Renal pelvis (tissue), 3 donors: Measurements from ENCODE around the gene SPATC1L. TPM values are rescaled to one million over a fixed set of nuclear protein-coding genes. Genes with fewer than 3 reads are reported as not detected.

ENCODE experiments used
- polyA plus RNA-seq, 3 donors: library from polyadenylated mRNA; unstranded; fragments of 120-200 nt; gene quantifications; one replicate each; pipeline ENCODE4 v1.2.1, GENCODE V29; 2013; ENCODE audit not compliant: insufficient read length in 3 of 3

Gene SPATC1L
- polyA plus RNA-seq, 3 donors = 12.3 to 18.0 (median 18.0) TPM

Other genes with a start within 250 kb of the SPATC1L start
- 100 to 1,000 TPM; 246 to 333 (median 311) TPM for gene COL6A1, start 202.7 kb downstream of the SPATC1L start, polyA plus RNA-seq
- gene COL6A2, start 86.3 kb downstream of the SPATC1L start, polyA plus RNA-seq = 100 to 1,000 TPM; 171 to 264 (median 225) TPM
- 10 to 100 TPM; 40.3 to 61.9 (median 45.0) TPM for gene FTCD, start 28.9 kb downstream of the SPATC1L start, polyA plus RNA-seq
- gene LSS, start 44.3 kb upstream of the SPATC1L start, polyA plus RNA-seq = 10 to 100 TPM; 33.9 to 58.9 (median 52.0) TPM
- gene MCM3AP, start 101.2 kb upstream of the SPATC1L start, polyA plus RNA-seq = 100 to 1,000 TPM in 2 of 3 donors, 10 to 100 TPM in 1; 79.3 to 114 (median 105) TPM
- 10 to 100 TPM; 19.1 to 22.4 (median 19.6) TPM for gene YBEY, start 101.9 kb upstream of the SPATC1L start, polyA plus RNA-seq
- gene C21orf58, start 139.4 kb upstream of the SPATC1L start, polyA plus RNA-seq = 10 to 100 TPM; 12.4 to 21.9 (median 17.4) TPM
- gene PCNT, start 139.7 kb upstream of the SPATC1L start, polyA plus RNA-seq = 10 to 100 TPM; 36.0 to 45.5 (median 40.3) TPM